SK-N-SH (cell line): Measurements from ENCODE around the gene DUOX2. TPM values are rescaled to one million over a fixed set of nuclear protein-coding genes. Genes with fewer than 3 reads are reported as not detected.

ENCODE experiments used
- CTCF ChIA-PET: fragments of 300-600, 350-600 bp; formaldehyde crosslinking; extraction: SDS; loops from one replicate; lab custom pipeline; 2021; lab: Yijun Ruan, JAX
- POLR2A ChIA-PET: fragments of 350-600 bp; sonication (Branson Sonifier 250); formaldehyde crosslinking; extraction: SDS; loops from one replicate; lab custom pipeline; 2020; ENCODE audit warnings: antibody characterized with exemption, inconsistent platforms; lab: Yijun Ruan, JAX
- DNase-seq: peaks from one replicate; pipeline ENCODE4 v3.0.0; 2012
- H2AFZ ChIP-seq: fragments of 200-600 bp; sonication (generic); 2 replicates; pipeline ENCODE4 v1.8.1; 2016; ENCODE audit warnings: antibody characterized with exemption, mild to moderate bottlenecking, low read depth
- H3F3A ChIP-seq: fragments of 200-600 bp; sonication (generic); replicated peaks from 2 replicates; pipeline ENCODE3; 2016; ENCODE audit warnings: antibody characterized with exemption, mild to moderate bottlenecking; ENCODE audit not compliant: insufficient read depth
- H3K27ac ChIP-seq, 2 experiments: fragments of 200-500 bp in 1 of 2; fragments of 200-600 bp in 1 of 2; sonication (Bioruptor generic) in 1 of 2; sonication (generic), shearing (Covaris generic) in 1 of 2; 2 replicates each; pipeline versions ENCODE4 v1.5.1 to v1.6.1; 2014 to 2016; ENCODE audit warnings: low read depth in 2 of 2, inconsistent platforms in 1 of 2, low read length in 1 of 2, mild to moderate bottlenecking in 1 of 2, mixed read lengths in 1 of 2
- H3K27me3 ChIP-seq: fragments of 200-600 bp; sonication (generic), shearing (Covaris generic); 2 replicates; pipeline ENCODE4 v1.6.1; 2016; ENCODE audit warnings: mixed run types; ENCODE audit not compliant: insufficient read depth
- H3K36me3 ChIP-seq, 2 experiments: fragments of 200-500 bp in 1 of 2; fragments of 200-600 bp in 1 of 2; sonication (Bioruptor generic) in 1 of 2; sonication (generic) in 1 of 2; replicated peaks in 1 of 2; 2 replicates each; pipeline versions ENCODE3 to v1.5.1; 2014 to 2016; ENCODE audit warnings: low read length in 1 of 2, mild to moderate bottlenecking in 1 of 2; ENCODE audit not compliant: insufficient read depth in 2 of 2, control insufficient read depth in 1 of 2
- H3K4me1 ChIP-seq, 2 experiments: fragments of 200-500 bp in 1 of 2; fragments of 200-600 bp in 1 of 2; sonication (Bioruptor generic) in 1 of 2; sonication (generic), shearing (Covaris generic) in 1 of 2; 2 replicates each; pipeline versions ENCODE4 v1.5.1 to v1.6.1; 2014 to 2016; ENCODE audit warnings: low read depth in 1 of 2, low read length in 1 of 2, mixed run types in 1 of 2; ENCODE audit not compliant: insufficient read depth in 2 of 2, control insufficient read depth in 1 of 2
- H3K4me2 ChIP-seq: fragments of 200-600 bp; sonication (generic), shearing (Covaris generic); 2 replicates; pipeline ENCODE4 v1.6.1; 2017; ENCODE audit warnings: mixed run types
- H3K4me3 ChIP-seq, 2 experiments: fragments of 200-500 bp in 1 of 2; fragments of 200-600 bp in 1 of 2; sonication (Bioruptor generic) in 1 of 2; sonication (generic), shearing (Covaris generic) in 1 of 2; 2 replicates each; pipeline versions ENCODE4 v1.5.1 to v1.8.1; 2014 to 2016; ENCODE audit warnings: low read depth in 2 of 2, inconsistent platforms in 1 of 2, low read length in 1 of 2, mild to moderate bottlenecking in 1 of 2, mixed read lengths in 1 of 2, moderate library complexity in 1 of 2
- H3K79me2 ChIP-seq: fragments of 200-600 bp; sonication (generic); 2 replicates; pipeline ENCODE4 v1.8.1; 2017; ENCODE audit warnings: mild to moderate bottlenecking; ENCODE audit not compliant: insufficient read depth
- H3K9ac ChIP-seq: fragments of 200-600 bp; sonication (generic); 2 replicates; pipeline ENCODE4 v1.6.1; 2017; ENCODE audit warnings: mixed run types
- H3K9me2 ChIP-seq: fragments of 200-600 bp; sonication (generic); 2 replicates; pipeline ENCODE4 v1.6.1; 2017; ENCODE audit warnings: mixed run types
- H3K9me3 ChIP-seq: fragments of 200-600 bp; sonication (generic); 2 replicates; pipeline ENCODE4 v1.6.1; 2017; ENCODE audit warnings: mixed run types, mild to moderate bottlenecking, moderate library complexity
- H4K20me1 ChIP-seq: fragments of 200-600 bp; sonication (generic); 2 replicates; pipeline ENCODE4 v1.6.1; 2017; ENCODE audit warnings: mild to moderate bottlenecking, mixed run types; ENCODE audit not compliant: insufficient read depth
- CHD2 ChIP-seq: fragments of 150-350 bp; IDR thresholded peaks from 2 replicates; pipeline ENCODE4 v1.6.1; 2018; ENCODE audit warnings: low read length; ENCODE audit not compliant: partially characterized antibody
- CTCF ChIP-seq: fragments of 200-600 bp; sonication (generic); IDR thresholded peaks from 2 replicates; pipeline ENCODE4 v1.6.1; 2017; ENCODE audit warnings: antibody characterized with exemption, mild to moderate bottlenecking, moderate library complexity
- EZH2phosphoT487 ChIP-seq: fragments of 200-600 bp; sonication (generic); IDR thresholded peaks from 2 replicates; pipeline ENCODE4 v1.6.1; 2017; ENCODE audit warnings: low read depth, mixed run types, mild to moderate bottlenecking, antibody characterized with exemption, moderate library complexity, borderline replicate concordance
- FOXM1 ChIP-seq: IDR thresholded peaks from 2 replicates; pipeline ENCODE4 v1.4.0; 2012; ENCODE audit warnings: low read depth, mild to moderate bottlenecking
- GATA2 ChIP-seq: sonication (generic); formaldehyde crosslinking; IDR thresholded peaks from 2 replicates; pipeline ENCODE4 v1.5.0; 2020; ENCODE audit warnings: mild to moderate bottlenecking, missing genetic modification reagents
- MEF2A ChIP-seq: IDR thresholded peaks from 2 replicates; pipeline ENCODE4 v1.4.0; 2012; ENCODE audit warnings: low read depth, borderline replicate concordance
- MXI1 ChIP-seq: IDR thresholded peaks from 2 replicates; pipeline ENCODE4 v1.6.1; 2012; ENCODE audit warnings: mild to moderate bottlenecking, low read depth, low read length, improper control_type of control experiment
- NFIC ChIP-seq: IDR thresholded peaks from 2 replicates; pipeline ENCODE4 v1.4.0; 2012; ENCODE audit warnings: borderline replicate concordance
- PBX3 ChIP-seq: IDR thresholded peaks from 2 replicates; pipeline ENCODE4; 2012
- RAD21 ChIP-seq: IDR thresholded peaks from 2 replicates; pipeline ENCODE4 v1.6.1; 2012; ENCODE audit warnings: mild to moderate bottlenecking, low read length
- RCOR1 ChIP-seq: fragments of 150-350 bp; IDR thresholded peaks from 2 replicates; pipeline ENCODE4 v1.6.1; 2017; ENCODE audit warnings: antibody characterized with exemption, low read length
- SMC3 ChIP-seq: IDR thresholded peaks from 2 replicates; pipeline ENCODE4 v1.6.1; 2012; ENCODE audit warnings: low read depth, low read length, improper control_type of control experiment
- TCF12 ChIP-seq: IDR thresholded peaks from 2 replicates; pipeline ENCODE4 v1.4.0; 2012
- USF2 ChIP-seq: fragments of 150-350 bp; IDR thresholded peaks from 2 replicates; pipeline ENCODE4 v1.6.1; 2017; ENCODE audit warnings: antibody characterized with exemption, low read length, low read depth, borderline replicate concordance
- WGBS: methylation state at CpG from one replicate; pipeline ENCODE4 v1.1.6; 2017; ENCODE audit warnings: low lambda C conversion rate; 5-methylcytosine and 5-hydroxymethylcytosine counted together
- polyA plus RNA-seq, 3 experiments: library from polyadenylated mRNA; depleted of rRNA; stranded (reverse); fragments of >200 nt; gene quantifications; 2 replicates each; pipeline ENCODE4 v1.2.3, GENCODE V29; 2012
- TF ChIP-seq, protein P1 (sequence below): fragments of 150-350 bp; IDR thresholded peaks from 2 replicates; pipeline ENCODE4 v1.6.1; 2016; ENCODE audit warnings: mild to moderate bottlenecking, low read depth, low read length

The DUOX2 gene
- polyA plus RNA-seq, 1 of the 3 experiments (the other 2 are of a cell fraction) = not detected

DNA sequence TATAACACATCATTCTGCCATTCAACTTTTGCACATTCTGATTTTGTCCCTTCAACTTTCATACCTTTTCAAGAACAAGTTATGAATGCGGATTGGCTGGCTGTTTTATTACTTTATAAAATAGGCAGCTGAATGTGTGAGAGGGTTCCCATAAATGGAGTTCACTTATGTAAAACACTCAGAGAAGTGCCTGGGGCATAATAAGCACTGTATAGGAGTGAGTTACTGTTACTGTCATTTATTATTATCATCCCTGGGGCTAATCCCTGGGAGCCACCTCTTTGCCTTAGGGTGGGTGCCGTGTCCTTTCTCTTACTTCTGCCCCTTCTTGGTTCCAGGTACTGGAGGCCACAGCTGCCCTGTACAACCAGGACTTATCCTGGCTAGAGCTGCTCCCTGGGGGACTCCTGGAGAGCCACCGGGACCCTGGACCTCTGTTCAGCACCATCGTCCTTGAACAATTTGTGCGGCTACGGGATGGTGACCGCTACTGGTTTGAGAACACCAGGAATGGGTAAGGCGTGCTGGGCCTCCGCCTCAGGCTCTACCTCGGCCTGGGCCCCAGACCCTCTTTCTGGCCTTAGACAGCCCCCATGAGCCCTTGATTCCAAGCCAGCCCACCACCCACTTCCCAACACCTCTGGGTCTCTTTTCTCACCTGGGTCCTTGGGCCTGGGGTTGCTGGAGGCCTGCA, 26.7 kb upstream of the DUOX2 start:
- Histone ChIP-seq H2AFZ (no peak overlapping the region), H3F3A (no peaks in the 10 kb centered on the region), H3K79me2 (no peaks in the 10 kb centered on the region), H3K4me2 (no peak overlapping the region), H3K36me3 (no peaks in the 10 kb centered on the region), H3K9ac (no peak overlapping the region), H3K9me3 (no peaks in the 10 kb centered on the region), H4K20me1 (no peaks in the 10 kb centered on the region), H3K27me3 (no peaks in the 10 kb centered on the region), H3K27ac (no peak overlapping the region), H3K4me1 (peaks cover 0 to 10% of the 10 kb centered on the region in 2 experiments; a peak in 1 of 4 replicates), H3K9me2 (no peaks in the 10 kb centered on the region), H3K4me3 (no peak overlapping the region)
- WGBS = 84% methylated on average over 10 of the region's 10 CpGs
- TF ChIP-seq RAD21 (no peak), CTCF (no peak), CHD2 (no peak), USF2 (no peak), MEF2A (no peak), GATA2 (CRISPR knock-in tag) (no peak), PBX3 (no peak), RCOR1 (no peak)
- ChIA-PET CTCF (interaction anchor here (1.1 to 3.2 kb wide), 4 partner anchors 22 to 317 kb away, joined by 3 to 14 read pairs (median 6); no protein-coding TSS in a partner anchor), POLR2A (no interaction called here)
- DNase-seq = no peak

DNA sequence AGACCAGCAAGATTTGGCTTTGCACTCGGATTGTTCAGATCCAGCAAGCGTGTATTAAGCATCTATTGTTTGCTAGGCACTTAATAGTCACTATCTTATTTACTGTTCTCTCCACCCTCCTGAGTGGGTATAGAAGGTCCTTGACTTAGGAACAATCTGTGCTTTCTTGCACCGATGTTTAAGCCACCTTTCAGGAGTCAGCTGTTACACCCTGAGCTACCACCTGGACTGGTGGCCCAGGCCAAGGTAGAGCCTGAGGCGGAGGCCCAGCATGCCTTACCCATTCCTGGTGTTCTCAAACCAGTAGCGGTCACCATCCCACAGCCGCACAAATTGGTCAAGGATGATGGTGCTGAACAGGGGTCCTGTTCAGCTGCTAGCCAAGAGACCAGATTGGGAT, 25.8 kb upstream of the DUOX2 start:
- Histone ChIP-seq H3K36me3 (no peaks in the 10 kb centered on the region), H2AFZ (no peak overlapping the region), H3K9me3 (no peaks in the 10 kb centered on the region), H3K9me2 (no peaks in the 10 kb centered on the region), H3K27me3 (no peaks in the 10 kb centered on the region), H4K20me1 (no peaks in the 10 kb centered on the region)
- no peak for DNase-seq
- 83% methylated on average over 6 of the region's 6 CpGs for WGBS
- CTCF ChIA-PET = interaction anchor here (1.7 kb wide), 1 partner anchor 22 kb away, joined by 8 read pairs; no protein-coding TSS in a partner anchor
- TF ChIP-seq EZH2phosphoT487 (no peak), MEF2A (no peak), TCF12 (no peak), NFIC (no peak), SMC3 (no peak), FOXM1 (no peak), MXI1 (no peak)
- TF ChIP-seq, protein P1, sequence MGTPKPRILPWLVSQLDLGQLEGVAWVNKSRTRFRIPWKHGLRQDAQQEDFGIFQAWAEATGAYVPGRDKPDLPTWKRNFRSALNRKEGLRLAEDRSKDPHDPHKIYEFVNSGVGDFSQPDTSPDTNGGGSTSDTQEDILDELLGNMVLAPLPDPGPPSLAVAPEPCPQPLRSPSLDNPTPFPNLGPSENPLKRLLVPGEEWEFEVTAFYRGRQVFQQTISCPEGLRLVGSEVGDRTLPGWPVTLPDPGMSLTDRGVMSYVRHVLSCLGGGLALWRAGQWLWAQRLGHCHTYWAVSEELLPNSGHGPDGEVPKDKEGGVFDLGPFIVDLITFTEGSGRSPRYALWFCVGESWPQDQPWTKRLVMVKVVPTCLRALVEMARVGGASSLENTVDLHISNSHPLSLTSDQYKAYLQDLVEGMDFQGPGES = no peak
- TF ChIP-seq, all 33 proteins: peak for 0
- POLR2A ChIA-PET = interaction anchor here (1.1 to 1.6 kb wide), 2 partner anchors 10 to 262 kb away, joined by 3 to 6 read pairs; a partner anchor contains a TSS
- Histone ChIP-seq H3K4me2 (no peak overlapping the region), H3K4me1 (peaks cover 0 to 10% of the 10 kb centered on the region in 2 experiments; a peak in 1 of 4 replicates), H3K4me3 (no peak overlapping the region), H3F3A (no peaks in the 10 kb centered on the region), H3K79me2 (no peaks in the 10 kb centered on the region), H3K9ac (no peak overlapping the region), H3K27ac (no peak overlapping the region)
